Loucy (cell line): ENCODE data around the gene KLC4.

Experiments
- EZH2phosphoT487 ChIP-seq: fragments of 200-600 bp; IDR thresholded peaks from 2 replicates; pipeline ENCODE4 v1.6.1; 2018; ENCODE audit warnings: antibody characterized with exemption, mild to moderate bottlenecking, moderate library complexity, borderline replicate concordance
- TF ChIP-seq, protein P1 (sequence below): fragments of 200-600 bp; sonication (generic); conservative IDR thresholded peaks from 2 replicates; pipeline ENCODE4 v1.5.1; 2014; ENCODE audit warnings: mild to moderate bottlenecking, antibody characterized with exemption, low read length

DNA sequence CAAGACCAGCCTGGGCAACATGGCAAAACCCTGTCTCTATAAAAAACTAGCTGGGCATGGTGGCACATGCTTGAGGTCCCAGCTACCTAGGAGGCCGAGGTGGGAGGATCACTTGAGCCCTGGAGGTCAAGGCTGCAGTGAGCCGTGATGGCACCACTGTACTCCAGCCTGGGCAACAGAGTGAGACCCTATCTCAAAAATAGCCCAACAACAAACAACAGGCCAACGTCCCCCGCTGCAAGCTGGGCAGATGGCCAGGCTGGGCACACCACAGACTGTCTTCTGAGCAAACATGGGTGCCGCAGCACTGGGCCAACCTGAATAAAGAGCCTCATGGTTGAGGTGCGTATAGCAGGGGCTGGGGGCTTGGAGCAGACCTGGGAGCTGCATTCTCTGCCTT lies 65.0 kb downstream of the KLC4 start:
- TF ChIP-seq, protein P1, sequence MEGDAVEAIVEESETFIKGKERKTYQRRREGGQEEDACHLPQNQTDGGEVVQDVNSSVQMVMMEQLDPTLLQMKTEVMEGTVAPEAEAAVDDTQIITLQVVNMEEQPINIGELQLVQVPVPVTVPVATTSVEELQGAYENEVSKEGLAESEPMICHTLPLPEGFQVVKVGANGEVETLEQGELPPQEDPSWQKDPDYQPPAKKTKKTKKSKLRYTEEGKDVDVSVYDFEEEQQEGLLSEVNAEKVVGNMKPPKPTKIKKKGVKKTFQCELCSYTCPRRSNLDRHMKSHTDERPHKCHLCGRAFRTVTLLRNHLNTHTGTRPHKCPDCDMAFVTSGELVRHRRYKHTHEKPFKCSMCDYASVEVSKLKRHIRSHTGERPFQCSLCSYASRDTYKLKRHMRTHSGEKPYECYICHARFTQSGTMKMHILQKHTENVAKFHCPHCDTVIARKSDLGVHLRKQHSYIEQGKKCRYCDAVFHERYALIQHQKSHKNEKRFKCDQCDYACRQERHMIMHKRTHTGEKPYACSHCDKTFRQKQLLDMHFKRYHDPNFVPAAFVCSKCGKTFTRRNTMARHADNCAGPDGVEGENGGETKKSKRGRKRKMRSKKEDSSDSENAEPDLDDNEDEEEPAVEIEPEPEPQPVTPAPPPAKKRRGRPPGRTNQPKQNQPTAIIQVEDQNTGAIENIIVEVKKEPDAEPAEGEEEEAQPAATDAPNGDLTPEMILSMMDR: no peak
- TF ChIP-seq EZH2phosphoT487: no peak
